Measurements from ENCODE around the gene LRIT2. TPM values are rescaled to one million over a fixed set of nuclear protein-coding genes. Genes with fewer than 3 reads are reported as not detected.

LRIT2 gene
- total RNA-seq, 1 experiment from 2014 or later = not detected

GRCh38 chr10:84224411-84225028, 824 bp downstream of the LRIT2 start (continued):
- no peak for TF ChIP-seq AR (CRISPR knock-in tag; IDR thresholded peaks at IDR 0.05)
- TF ChIP-seq ZNF671 (CRISPR knock-in tag; IDR thresholded peaks at IDR 0.05) = no peak
- TF ChIP-seq NR3C1 (CRISPR knock-in tag; conservative IDR thresholded peaks at IDR 0.05; ENCODE audit: low read depth) = 0 out of 2 replicates have a peak, but pooled peaks have one; percentile 47
- no peak for TF ChIP-seq ATF1 (CRISPR knock-in tag; IDR thresholded peaks at IDR 0.05)
- no peak for TF ChIP-seq FOXP1 (CRISPR knock-in tag; IDR thresholded peaks at IDR 0.05; ENCODE audit: borderline replicate concordance)
- no peak for TF ChIP-seq GTF2I (CRISPR knock-in tag; conservative IDR thresholded peaks at IDR 0.05)
- peak; percentile 72; the same call in 1 of the 2 replicates for TF ChIP-seq SMAD4 (CRISPR knock-in tag; IDR thresholded peaks at IDR 0.05)
- TF ChIP-seq TEAD1 (CRISPR knock-in tag; IDR thresholded peaks at IDR 0.05) = peak; percentile 81; the same call in 1 of the 2 replicates
- TF ChIP-seq TP53 (CRISPR knock-in tag; IDR thresholded peaks at IDR 0.05) = peak; percentile 79; the same call in 1 of the 2 replicates
- TF ChIP-seq, protein P1, sequence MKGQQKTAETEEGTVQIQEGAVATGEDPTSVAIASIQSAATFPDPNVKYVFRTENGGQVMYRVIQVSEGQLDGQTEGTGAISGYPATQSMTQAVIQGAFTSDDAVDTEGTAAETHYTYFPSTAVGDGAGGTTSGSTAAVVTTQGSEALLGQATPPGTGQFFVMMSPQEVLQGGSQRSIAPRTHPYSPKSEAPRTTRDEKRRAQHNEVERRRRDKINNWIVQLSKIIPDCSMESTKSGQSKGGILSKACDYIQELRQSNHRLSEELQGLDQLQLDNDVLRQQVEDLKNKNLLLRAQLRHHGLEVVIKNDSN (CRISPR knock-in tag; IDR thresholded peaks at IDR 0.05) = peak; percentile 47; the same call in 1 of the 2 replicates
- no peak for TF ChIP-seq ETV6 (CRISPR knock-in tag; IDR thresholded peaks at IDR 0.05)
- no peak for TF ChIP-seq MYBL2 (CRISPR knock-in tag; IDR thresholded peaks at IDR 0.05)
- peak; percentile 58; the same call in 1 of the 2 replicates for TF ChIP-seq ZBTB21 (CRISPR knock-in tag; IDR thresholded peaks at IDR 0.05; ENCODE audit: borderline replicate concordance)
- TF ChIP-seq TEAD4 (CRISPR knock-in tag; IDR thresholded peaks at IDR 0.05) = peak; percentile 82; the same call in 1 of the 2 replicates
- no peak for TF ChIP-seq FOXJ3 (CRISPR knock-in tag; IDR thresholded peaks at IDR 0.05; ENCODE audit: borderline replicate concordance)
- 0 out of 2 replicates have a peak, but pooled peaks have one; percentile 68 for TF ChIP-seq ZNF232 (CRISPR knock-in tag; IDR thresholded peaks at IDR 0.05)
- no peak for TF ChIP-seq NR2C2 (CRISPR knock-in tag; IDR thresholded peaks at IDR 0.05)
- TF ChIP-seq ZNF121 (CRISPR knock-in tag; IDR thresholded peaks at IDR 0.05) = no peak
- no peak for TF ChIP-seq OVOL2 (CRISPR knock-in tag; IDR thresholded peaks at IDR 0.05; ENCODE audit: borderline replicate concordance)
- no peak for TF ChIP-seq ZNF532 (CRISPR knock-in tag; IDR thresholded peaks at IDR 0.05; ENCODE audit: borderline replicate concordance)
- TF ChIP-seq ZMAT4 (CRISPR knock-in tag; IDR thresholded peaks at IDR 0.05) = no peak
- TF ChIP-seq, protein P2, sequence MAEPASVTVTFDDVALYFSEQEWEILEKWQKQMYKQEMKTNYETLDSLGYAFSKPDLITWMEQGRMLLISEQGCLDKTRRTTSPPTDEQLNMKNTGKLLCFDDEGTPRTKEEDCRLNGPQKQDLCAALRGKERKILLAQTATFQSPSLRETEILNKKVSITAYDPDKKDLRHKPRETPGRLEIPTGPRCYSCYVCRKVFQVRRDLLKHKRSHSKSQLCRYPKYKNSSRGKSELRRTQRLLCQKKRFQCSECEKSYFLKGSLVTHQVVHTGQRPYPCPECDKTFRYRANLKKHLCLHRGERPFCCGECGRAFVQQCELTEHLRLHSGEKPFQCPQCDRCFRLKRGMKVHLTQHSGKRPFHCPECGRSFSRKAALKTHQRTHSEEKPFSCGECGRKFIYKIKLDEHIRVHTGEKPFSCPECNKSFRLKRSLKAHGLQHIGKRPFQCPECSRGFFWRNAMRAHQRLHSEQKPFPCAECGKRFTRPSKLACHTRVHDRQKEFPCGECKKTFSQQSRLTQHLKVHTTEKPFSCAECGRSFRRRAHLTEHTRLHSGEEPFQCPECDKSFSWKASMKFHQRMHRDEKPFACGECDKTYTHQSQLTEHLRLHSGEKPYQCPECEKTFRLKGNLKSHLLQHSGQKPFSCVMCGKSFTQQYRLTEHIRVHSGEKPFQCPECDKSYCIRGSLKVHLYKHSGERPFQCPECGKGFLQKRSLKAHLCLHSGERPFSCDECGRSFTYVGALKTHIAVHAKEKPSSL (CRISPR knock-in tag; conservative IDR thresholded peaks at IDR 0.05) = no peak
- TF ChIP-seq JAZF1 (CRISPR knock-in tag; IDR thresholded peaks at IDR 0.05) = no peak
- no peak for TF ChIP-seq RORB (CRISPR knock-in tag; IDR thresholded peaks at IDR 0.05)
- peak; percentile 86 for TF ChIP-seq JUN (CRISPR knock-in tag; IDR thresholded peaks at IDR 0.05)
- 0 out of 2 replicates have a peak, but pooled peaks have one; percentile 48 for TF ChIP-seq CBFB (CRISPR knock-in tag; IDR thresholded peaks at IDR 0.05; ENCODE audit: low read depth)
- no peak for TF ChIP-seq NFYB (CRISPR knock-in tag; conservative IDR thresholded peaks at IDR 0.05; ENCODE audit: low read depth)
- TF ChIP-seq, protein P3, sequence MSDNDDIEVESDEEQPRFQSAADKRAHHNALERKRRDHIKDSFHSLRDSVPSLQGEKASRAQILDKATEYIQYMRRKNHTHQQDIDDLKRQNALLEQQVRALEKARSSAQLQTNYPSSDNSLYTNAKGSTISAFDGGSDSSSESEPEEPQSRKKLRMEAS (CRISPR knock-in tag; IDR thresholded peaks at IDR 0.05) = peak; percentile 35; the same call in 1 of the 2 replicates
- TF ChIP-seq SOX15 (CRISPR knock-in tag; IDR thresholded peaks at IDR 0.05) = no peak
